ENCODE measurements around the gene MVB12B.
A peak's percentile ranks its signal among the peaks of the same experiment; 100 is the strongest.
"Not testable (repeated sequence)": the region's sequence is repeated elsewhere in the genome, so short reads cannot be mapped to it uniquely, and the experiment has no call there.

MVB12B gene, protein sequence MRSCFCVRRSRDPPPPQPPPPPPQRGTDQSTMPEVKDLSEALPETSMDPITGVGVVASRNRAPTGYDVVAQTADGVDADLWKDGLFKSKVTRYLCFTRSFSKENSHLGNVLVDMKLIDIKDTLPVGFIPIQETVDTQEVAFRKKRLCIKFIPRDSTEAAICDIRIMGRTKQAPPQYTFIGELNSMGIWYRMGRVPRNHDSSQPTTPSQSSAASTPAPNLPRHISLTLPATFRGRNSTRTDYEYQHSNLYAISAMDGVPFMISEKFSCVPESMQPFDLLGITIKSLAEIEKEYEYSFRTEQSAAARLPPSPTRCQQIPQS

DNA sequence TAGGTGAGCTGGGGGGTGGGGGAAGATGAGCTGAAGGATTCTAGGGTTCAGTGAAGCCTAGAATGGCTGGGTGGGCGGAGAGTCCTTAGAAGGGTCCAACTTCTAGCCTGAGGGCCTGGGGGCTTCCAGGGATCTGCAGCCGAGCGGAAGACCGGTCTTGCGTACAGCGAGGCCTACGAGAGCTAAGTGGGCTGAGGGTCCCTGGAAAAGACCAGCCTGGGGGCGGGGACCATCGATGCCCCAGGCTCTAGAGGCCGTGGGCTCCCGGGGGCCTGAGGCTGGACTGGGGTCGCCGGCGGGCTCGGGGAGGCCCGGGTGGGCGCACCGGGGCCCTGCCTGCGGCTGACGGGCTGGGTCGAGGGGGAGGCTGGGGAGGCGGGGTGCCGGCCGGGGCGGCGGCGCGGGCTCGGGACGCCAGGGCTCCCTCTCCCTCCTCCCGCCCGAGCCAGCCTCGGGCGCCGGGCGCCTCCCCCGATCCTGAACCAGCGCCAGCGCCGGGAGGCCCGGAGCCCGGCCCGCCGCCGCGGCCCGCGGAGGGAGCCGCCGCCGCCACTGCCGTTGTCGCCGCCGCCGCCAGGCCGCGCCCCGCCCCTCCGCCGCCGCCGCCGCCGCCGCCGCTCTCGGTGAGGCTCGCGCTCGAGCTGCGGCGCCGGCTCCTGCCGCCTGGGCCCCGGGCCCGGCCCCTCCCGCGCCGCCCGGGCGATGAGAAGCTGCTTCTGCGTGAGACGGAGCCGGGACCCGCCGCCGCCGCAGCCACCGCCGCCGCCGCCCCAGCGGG lies at the start of gene MVB12B:
Gene MVB12B, plus strand, starts transcription at position 602 of the 778 bp plus-strand sequence. Its CDS starts 101 bp downstream, at position 703.
- DNase-seq (ENCODE audit: low read depth in 2 of 3, low spot score in 1 of 3) = peak in 2 of 3 donors; percentile 14 to 18

DNA sequence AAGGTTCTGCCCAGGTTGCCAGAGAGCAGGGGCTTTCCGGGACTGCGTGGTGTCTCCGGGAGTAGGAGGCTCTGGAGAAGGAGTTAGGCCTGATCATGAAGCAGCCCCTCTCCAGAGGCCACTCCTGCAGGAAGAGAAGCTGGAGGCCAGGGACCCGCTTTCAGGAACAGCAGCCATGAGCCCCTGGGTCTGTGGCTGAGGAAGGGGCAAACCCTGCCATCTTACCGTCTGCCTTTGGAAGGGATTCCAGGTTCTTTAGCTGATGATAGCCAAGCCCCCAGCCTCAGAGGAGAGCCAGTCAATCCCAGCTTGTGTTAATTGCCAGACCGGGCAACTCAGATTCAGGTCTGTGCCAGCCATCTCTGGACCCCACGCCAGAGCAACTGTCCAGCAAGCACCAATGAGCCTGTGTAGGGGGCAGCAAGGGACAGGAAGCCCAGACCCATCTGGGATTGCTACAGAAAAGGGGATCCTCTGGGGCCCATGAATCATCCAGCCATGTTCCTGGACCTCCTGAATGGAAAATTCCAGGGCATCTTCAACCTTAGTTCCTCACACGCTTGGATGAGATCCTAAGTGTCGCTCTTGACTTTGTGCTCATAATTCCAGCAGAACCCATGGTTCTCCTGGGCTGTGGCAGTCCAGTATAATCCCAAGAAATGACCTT lies 42.7 kb upstream of the MVB12B start:
- DNase-seq (ENCODE audit: low read depth in 2 of 3, low spot score in 1 of 3) = no peak

DNA sequence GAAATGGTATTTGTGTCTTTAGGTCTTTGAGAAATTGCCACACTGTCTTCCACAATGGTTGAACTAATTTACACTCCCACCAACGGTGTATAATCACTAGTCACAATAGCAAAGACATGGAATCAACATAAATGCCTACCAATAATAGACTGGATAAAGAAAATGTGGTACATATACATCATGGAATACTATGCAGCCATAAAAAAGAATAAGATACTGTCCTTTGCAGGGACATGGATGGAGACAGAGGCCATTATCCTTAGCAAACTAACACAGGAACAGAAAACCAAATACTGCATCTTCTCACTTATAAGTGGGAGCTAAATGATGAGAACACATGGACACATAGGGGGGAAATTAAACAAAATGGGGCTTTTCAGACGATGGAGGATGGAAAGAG lies 41.0 kb upstream of the MVB12B start:
- not testable (repeated sequence) for DNase-seq (ENCODE audit: low read depth in 2 of 3, low spot score in 1 of 3)

DNA sequence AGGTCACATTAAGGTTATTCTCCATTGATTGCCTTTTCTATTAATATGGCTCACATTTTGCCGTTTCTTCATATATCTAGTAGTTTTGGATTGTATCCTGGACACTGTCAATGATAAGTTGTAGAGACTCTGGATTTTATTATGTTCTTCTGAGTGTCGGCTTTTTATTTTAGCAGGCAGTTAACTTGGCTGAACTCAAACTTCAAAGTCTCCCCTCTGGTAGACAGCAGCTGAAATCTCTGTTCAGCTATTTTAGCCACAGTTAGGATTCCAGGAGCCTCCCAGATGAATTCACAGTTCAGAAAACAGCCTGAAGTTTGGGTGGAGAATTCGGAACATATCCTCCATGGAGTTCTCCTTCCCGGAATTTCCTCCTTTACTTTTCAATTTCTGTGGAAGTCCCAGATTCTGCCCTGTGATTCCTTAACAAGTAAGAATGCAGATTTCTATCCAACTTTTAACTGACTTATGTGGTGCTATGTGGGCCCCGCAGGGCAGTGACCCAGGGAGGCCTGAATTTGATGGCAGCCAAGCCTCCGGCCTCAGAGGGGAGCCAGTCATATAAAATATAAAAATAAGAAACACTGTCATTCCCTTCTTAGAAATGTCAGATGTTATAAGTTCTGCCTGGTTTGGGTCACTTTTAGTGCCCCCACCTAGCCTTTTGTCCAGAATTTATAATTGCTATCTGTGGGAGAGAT lies 39.3 kb upstream of the MVB12B start:
- DNase-seq (ENCODE audit: low read depth in 2 of 3, low spot score in 1 of 3) = no peak

DNA sequence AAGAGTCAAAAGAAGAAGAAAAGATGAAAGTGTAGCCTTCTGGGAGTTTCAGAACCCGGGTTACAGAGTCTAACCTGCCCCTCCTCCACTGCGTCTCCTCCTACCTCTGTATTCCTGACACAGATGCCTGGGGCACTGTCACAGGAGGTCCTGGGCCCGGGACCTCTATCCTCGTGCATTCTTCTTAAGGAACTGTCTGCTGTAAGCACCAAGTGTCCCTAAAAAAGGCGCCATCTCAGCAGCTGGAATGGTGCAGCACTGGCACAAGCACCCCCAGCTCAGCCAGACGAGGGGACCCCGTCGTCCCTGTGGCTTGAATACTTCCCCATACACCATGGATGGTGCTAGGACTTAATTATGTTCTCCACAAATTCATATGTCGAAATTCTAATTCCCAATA lies 35.8 kb upstream of the MVB12B start:
- no peak for DNase-seq (ENCODE audit: low read depth in 2 of 3, low spot score in 1 of 3)

DNA sequence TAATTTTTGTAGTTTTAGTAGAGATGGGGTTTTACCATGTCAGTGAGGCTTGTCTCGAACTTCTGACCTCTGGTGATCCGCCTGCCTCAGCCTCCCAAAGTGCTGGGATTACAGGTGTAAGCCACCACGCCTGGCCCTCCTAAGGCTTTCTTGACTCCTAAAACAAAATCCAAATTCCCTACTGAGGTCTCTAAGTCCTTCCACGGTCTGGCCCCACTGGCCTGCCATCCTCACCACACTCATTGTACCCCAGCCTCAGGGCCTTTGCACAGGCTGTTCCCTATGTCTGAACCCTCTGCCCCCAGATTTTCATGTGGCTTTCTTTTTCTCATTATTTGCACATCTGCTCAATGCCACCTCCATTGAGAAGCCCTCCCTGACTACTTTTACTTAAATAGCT lies 34.7 kb upstream of the MVB12B start:
- no peak for DNase-seq (ENCODE audit: low read depth in 2 of 3, low spot score in 1 of 3)

DNA sequence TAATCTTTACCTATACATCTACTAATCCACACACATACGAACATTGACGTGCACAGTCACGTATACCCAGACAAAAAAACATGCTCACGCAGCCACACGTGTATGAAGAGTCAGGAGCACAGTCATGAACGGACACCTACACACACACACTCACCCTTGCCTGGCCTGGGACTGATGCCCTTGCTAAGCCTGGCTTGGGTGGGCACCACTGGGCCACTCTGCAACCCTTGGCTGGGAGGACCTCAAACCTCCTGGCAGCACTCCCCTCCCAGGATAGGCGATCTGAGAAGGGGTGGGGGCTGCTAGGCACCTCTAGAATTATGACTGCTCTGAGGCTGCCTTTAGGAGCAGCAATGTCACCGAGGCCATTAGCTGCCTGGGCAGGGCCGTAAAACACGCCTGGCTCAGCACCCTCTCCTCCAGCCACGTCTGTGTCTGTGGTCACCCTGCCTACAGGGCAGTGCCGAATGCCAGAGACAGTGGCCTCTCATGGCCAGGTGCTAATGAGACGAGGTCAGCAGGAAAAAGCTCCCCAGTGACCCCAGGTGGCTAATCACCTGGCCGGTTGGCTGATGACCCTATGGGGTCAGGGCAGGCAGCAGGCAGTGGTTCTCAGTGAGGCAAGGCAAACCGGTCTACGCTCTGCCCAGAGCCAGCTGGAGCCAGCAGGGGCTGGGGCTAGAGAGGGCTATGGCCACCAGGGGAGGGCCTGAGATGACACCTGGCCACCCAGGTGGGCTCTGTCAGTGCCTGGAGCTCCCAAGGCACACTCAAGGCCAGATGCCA lies 33.7 kb upstream of the MVB12B start:
- DNase-seq (ENCODE audit: low read depth in 2 of 3, low spot score in 1 of 3) = no peak

DNA sequence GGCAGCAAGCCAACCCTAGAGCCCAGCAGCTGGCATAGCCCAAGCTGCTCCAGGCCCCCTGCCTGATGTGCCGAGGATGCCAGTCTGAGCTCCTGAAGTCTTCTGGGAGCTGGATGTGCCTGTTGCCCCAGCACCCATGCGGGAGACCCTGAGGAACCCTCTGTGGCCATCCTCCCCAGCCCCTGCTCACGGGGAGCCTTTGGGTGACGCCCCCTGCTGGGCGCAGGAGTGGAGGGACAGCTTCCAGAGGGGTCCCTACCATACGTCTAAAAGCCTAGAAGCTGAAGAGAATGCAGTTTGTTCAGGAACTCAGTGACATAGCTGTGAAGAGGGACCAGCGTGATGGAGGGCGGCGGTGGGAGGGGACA lies 33.1 kb upstream of the MVB12B start:
- no peak for DNase-seq (ENCODE audit: low read depth in 2 of 3, low spot score in 1 of 3)

DNA sequence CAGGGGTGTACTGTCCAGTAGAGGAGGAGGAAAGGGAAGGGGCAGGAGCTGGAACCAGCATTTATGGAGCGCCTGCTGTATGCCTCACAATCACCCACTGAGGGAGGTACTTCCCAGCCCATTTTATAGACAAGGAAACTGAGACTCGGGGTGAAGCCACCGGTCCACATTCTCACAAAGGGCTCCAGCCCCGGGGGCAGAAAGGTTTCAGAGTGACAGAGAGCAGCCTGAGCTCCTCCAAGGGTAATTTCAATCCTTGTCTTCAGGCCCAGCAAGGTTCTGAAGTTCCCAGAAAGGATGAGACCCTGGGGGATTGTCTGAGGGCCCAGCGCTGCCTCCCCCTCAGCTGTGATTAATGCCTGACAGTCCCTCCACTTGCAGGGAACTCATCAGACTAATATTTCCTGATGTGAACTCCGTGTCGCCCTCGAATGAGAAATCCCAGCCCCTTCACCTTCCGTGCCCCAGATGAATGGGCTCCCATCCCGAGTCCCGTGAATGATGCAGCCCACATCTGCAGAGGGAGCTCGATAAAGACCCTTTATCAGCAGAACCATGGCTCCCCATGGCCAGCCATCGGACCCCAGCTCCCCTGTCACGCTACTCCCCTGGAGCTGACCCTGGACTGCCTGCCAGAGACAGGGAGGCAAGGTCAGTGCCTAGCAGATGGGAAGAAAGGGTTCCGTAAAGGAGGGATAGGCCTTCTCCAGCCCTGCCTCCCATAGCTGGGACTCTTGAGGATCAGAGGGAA lies 32.1 kb upstream of the MVB12B start:
- DNase-seq (ENCODE audit: low read depth in 2 of 3, low spot score in 1 of 3) = no peak

DNA sequence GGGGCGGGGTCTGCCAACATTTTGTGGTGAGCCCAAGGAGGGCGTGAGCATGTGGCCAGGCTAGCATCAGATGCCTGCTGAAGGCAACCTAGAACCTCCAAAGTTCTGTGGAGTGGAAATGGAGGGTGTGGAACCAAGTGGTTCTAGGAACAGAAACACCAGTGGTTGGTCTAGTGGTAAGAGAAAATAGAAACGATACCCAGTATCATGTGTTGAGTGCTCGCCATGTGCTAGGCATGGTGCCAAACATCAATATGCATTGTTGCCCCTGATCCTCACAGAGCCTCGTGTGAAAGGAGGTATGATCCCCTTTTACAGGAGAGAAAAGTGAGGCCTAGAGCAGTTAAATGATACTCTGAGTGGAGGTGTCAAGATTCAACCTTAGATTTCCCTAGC lies 31.5 kb upstream of the MVB12B start:
- no peak for DNase-seq (ENCODE audit: low read depth in 2 of 3, low spot score in 1 of 3)

DNA sequence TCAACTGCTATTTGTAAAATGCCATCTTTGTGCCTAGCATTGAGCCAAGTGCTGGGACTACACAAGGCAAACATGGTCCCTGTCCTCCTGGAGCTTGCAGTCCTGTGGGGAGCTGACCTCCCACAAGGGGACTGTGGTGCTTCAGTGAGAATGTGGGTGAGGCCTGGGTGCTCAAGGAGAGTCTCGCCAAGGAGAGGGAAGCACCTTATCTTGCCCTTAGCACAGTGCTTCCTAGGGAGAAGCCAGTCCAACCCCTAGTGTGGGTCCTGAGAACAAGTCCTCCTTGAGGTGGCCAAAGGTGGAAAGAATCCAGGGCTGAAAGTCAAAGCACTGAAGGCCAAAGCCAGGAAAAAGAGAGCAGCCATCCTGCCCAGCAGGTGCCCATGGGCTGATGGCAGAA lies 31.1 kb upstream of the MVB12B start:
- no peak for DNase-seq (ENCODE audit: low read depth in 2 of 3, low spot score in 1 of 3)

DNA sequence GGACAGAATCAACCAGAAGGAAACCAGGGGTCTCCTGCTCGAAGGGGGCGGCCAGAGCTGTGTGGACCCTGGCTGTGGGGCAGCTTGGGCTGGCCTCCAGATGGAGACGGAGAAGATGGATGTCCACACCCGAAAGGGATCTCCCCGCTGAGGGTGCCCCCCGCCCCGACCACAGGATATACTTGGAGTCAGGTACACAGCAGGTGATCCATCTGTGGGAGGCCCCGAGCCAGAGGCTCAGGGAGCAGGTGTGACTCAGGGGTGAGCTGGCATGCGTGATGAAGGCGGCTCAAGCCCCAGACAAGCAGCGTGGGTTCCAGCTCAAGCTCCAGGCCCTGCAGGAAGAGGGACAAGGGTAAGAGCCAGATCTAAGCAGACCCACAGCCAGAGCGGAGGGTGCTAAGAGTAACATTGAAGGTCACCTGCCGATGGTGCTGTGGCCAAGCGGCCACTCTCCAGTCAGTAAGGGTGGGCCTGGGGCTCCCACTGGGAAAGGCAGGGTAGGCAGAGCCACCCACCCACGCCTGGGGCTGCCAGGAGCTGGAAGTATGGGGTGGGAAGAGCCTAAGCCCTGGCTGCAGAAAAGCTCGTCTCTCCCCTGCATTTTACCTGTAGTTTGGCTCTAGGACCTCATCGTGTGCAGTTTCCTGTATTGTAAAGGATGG lies 30.6 kb upstream of the MVB12B start:
- DNase-seq (ENCODE audit: low read depth in 2 of 3, low spot score in 1 of 3) = no peak

DNA sequence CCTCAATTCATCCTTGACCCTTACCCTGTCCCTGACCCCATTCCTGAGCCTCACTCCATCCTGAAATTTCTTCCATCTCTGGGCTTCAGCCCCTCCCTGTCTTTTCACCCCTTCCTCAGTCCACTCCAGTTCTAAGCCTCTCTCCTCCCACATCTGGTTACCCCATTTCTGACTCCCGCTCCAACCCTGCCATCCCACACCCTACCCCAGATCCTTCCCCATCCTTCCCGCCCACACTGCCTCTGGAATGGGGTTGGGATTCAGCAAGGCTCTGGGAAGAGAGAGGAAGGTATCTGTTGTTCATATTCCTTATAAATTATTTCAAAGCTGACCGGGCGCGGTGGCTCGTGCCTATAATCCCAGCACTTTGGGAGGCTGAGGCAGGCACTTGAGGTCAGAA lies 29.9 kb upstream of the MVB12B start:
- DNase-seq (ENCODE audit: low read depth in 2 of 3, low spot score in 1 of 3) = no peak

DNA sequence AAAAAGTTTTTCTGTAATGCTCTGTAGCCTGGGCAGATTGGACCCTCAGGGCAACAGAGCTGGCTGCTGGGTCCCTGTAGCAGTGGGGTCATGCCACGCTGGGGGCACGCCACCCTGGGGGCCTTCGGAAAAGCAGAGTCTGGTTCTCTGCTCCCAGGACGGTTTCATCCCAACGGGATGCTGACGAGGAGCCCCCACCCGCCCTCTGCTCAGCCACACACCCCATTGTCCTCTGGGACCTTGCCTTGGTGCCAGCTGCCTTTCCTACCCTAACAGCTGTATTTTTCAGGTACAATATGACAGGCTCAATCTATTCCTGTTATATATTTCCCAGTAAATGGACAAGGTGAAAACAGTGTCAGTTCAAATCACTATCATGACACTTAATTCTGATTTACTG lies 29.0 kb upstream of the MVB12B start:
- no peak for DNase-seq (ENCODE audit: low read depth in 2 of 3, low spot score in 1 of 3)

DNA sequence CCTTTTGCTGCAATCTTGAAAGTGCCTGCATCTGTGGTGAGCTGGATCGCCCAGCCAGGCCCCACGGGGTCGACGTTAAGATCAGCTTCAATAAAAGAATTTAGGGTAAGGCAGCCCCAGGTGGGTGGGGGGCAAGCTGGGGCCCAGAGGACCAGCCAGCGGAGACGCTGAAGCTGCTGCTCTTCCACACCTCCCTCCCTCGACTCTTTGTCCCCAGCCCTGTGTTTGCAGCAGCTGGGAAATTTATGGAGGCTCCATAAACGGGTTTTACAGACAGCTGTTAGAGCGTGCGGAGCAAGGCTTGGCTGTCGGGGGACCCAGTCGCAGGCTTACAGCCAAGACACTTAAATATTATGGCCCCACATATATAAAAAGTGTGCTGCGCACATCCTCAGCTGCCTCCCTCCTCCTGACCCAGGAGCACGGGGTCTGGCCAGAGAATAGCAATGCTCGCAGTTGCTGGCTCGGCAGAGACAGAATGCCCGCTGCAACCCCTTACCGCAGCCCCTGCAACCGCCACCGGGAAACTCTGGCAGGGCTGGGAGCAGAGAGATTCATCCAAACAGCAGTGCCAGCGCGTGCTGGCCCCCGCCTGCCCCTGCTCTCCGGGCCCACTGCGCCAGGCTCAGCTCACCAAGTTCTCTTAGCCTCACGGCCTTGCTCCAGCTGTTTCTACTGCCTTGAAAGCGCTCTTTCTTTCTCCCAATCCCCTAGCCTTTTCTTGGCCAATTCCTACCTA lies 28.4 kb upstream of the MVB12B start:
- DNase-seq (ENCODE audit: low read depth in 2 of 3, low spot score in 1 of 3) = no peak

DNA sequence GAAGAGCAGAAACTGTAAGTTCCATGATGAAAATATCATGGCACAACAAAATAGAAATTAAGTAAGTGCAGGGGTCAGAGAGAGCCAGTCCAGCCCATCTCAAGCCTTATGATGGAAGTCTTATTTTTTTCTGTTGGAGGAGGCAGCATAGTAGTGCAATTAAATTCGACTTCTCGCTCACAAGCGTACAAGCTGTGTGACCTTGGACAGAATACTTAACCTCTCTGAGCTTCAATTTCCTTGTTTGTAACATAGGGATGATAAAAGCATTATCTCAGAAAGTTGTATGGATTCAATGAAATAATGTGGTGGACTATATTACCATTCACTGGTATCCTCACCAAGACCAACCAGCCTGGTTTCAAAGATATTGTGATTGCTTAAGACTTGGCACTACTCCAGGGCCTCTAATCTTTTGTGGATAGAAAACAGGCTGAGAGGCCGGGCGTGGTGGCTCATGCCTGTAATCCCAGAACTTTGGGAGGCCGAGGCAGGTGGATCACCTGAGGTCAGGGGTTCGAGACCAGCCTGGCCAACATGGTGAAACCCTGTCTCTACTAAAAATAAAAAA lies 26.8 kb upstream of the MVB12B start:
- DNase-seq (ENCODE audit: low read depth in 2 of 3, low spot score in 1 of 3) = no peak

DNA sequence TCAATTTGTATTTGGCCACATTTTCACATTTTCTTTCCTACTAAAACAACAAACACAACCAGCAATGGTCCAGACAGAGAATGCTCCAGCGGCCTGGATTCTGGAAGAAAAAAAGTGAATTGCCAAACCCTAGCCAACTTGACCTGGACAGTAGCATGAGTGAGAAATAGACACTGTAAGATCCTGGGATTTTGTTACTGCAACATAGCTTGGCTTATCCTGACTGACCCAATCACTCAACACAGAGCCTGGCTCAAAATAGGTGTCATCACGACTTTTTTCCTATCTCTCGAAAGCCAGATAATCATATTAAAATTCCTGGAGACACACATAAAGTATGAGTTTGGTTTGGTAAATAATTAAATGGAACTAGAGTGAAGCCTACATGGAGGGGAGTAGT lies 25.4 kb upstream of the MVB12B start:
- no peak for DNase-seq (ENCODE audit: low read depth in 2 of 3, low spot score in 1 of 3)

DNA sequence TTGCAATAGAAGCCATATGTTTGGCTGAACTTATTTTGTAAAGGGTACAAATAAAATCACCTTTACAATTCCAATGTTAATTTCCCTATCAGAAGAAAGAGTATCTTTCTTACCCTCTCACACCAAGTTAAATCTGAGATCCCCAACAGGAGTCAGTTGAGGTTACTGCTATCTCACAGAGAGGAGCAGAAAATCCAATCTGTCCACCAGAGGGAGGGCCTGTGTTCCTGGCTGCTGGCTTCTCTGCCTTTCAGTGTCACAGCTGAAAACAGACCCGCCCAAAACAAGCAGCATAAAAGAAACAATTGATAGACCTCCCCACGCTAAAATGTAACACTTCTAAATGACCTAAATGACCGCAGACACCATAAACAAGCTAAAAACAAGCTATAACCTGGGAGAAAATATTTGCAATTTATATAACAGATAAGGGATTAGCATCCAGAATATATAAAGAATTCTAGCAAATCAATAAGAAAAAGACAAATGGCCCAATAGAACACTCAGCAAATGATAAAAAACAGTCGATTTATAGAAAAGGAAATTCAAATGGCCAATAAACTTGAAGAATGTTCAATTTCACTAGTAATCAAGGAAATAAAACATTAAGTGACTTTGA lies 24.5 kb upstream of the MVB12B start:
- DNase-seq (ENCODE audit: low read depth in 2 of 3, low spot score in 1 of 3) = peak in 1 of 3 donors; percentile 32
